ENCODE results near the gene RBBP9. TPM values are rescaled to one million over a fixed set of nuclear protein-coding genes. Genes with fewer than 3 reads are reported as not detected.

Gene RBBP9
- total and polyA plus RNA-seq, 8 donors, result 2.1 to 7.3 (median 5.7) TPM

DNA sequence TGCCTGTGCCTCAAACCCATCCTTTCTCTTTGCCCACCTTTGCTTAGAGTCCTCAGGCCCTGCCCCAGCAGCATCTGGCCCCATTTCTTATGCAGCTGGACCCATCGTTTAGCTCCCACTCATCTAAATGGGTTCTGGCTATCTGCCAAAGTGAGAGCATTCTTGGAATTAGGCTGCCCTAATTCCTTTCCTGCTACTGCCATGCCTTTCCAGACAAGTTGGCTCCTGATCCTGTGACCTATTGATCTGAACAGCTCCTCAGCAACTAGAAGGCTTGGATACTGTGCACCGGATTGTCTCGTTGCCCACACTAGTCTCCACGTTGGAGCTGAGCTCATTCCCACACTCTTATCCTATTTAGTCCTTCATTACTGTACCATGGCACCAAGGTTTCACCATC, 53.1 kb downstream of the RBBP9 start:
- DNase-seq, result no peak
- Histone ChIP-seq H3K36me3 (no peaks in the 10 kb centered on the region), H3K4me1 (no peaks in the 10 kb centered on the region), H3K9me3 (no peaks in the 10 kb centered on the region), H3K27me3 (no peaks in the 10 kb centered on the region), H3K27ac (no peak overlapping the region), H3K4me3 (no peak overlapping the region)
- WGBS, 2 donors, result 66 to 69% methylated on average over 4 of the region's 4 CpGs
- no peak for ATAC-seq
- FAIRE-seq, result no peak
- TF ChIP-seq CTCF (IDR thresholded peaks at IDR 0.05), result no peak
- intact Hi-C loops (cut with DNase I), result no loop called here

- Histone ChIP-seq H3K27me3 (no peaks in the 10 kb centered on the region), H3K4me3 (no peak overlapping the region), H3K27ac (no peak overlapping the region), H3K36me3 (no peaks in the 10 kb centered on the region), H3K9me3 (no peaks in the 10 kb centered on the region), H3K4me1 (no peaks in the 10 kb centered on the region)
- ATAC-seq, result no peak
- TF ChIP-seq CTCF (IDR thresholded peaks at IDR 0.05), result no peak
- intact Hi-C loops (cut with DNase I), result no loop called here
- DNase-seq, result no peak
- no peak for FAIRE-seq
- WGBS, 2 donors, result 8 to 45% methylated on average over 1 of the region's 1 CpG
Measured at GRCh38 chr20:18440403-18440802, 56.6 kb downstream of the RBBP9 start.

GRCh38 chr20:18436847-18437246, 60.2 kb downstream of the RBBP9 start:
- H3K4me3 ChIP-seq, result no peak overlapping the region
- intact Hi-C loops (cut with DNase I), result no loop called here
- H3K9me3 ChIP-seq, result no peaks in the 10 kb centered on the region
- no peak for TF ChIP-seq CTCF (IDR thresholded peaks at IDR 0.05)
- H3K4me1 ChIP-seq, result no peaks in the 10 kb centered on the region
- no peaks in the 10 kb centered on the region for H3K36me3 ChIP-seq
- DNase-seq (no peak), ATAC-seq (no peak), FAIRE-seq (no peak)
- no peaks in the 10 kb centered on the region for H3K27me3 ChIP-seq
- 80 to 81% methylated on average over 2 of the region's 2 CpGs for whole genome bisulfite sequencing, 2 donors
- H3K27ac ChIP-seq, result no peak overlapping the region

Small RNA genes lying within 50 kb of the gene (microRNA-seq; reads per million reads assigned to microRNA genes)
- gene MIR3192, result 0 to 0.77 reads per million in 2 donors

Other genes starting within 250 kb of the RBBP9 start
- gene ZNF133, start 208.7 kb downstream of the RBBP9 start, total RNA-seq, result 1 to 10 TPM; 6.0 to 8.9 (median 6.5) TPM
- 10 to 100 TPM; 21.6 to 29.2 TPM for gene ZNF133, start 208.7 kb downstream of the RBBP9 start, polyA plus RNA-seq
- 1 to 10 TPM in 2 of 6 donors, under 1 TPM in 4; 0.73 to 1.8 (median 0.95) TPM for gene DZANK1, start 30.2 kb downstream of the RBBP9 start, total RNA-seq
- 1 to 10 TPM; 2.4 to 3.6 TPM for gene DZANK1, start 30.2 kb downstream of the RBBP9 start, polyA plus RNA-seq
- gene POLR3F, start 29.8 kb downstream of the RBBP9 start, total RNA-seq, result 1 to 10 TPM; 3.3 to 4.8 (median 3.8) TPM
- gene POLR3F, start 29.8 kb downstream of the RBBP9 start, polyA plus RNA-seq, result 1 to 10 TPM; 4.4 to 8.6 TPM
- 10 to 100 TPM; 39.3 to 55.8 (median 47.7) TPM for gene SEC23B, start 10.7 kb upstream of the RBBP9 start, total RNA-seq
- gene SEC23B, start 10.7 kb upstream of the RBBP9 start, polyA plus RNA-seq, result 10 to 100 TPM; 10.1 to 23.9 TPM
- 10 to 100 TPM; 28.8 to 39.3 (median 33.3) TPM for gene SMIM26, start 70.2 kb upstream of the RBBP9 start, total RNA-seq
- 100 to 1,000 TPM in 1 of 2 donors, 10 to 100 TPM in 1; 88.0 to 109 TPM for gene SMIM26, start 70.2 kb upstream of the RBBP9 start, polyA plus RNA-seq
- gene DTD1, start 90.8 kb upstream of the RBBP9 start, total RNA-seq, result 10 to 100 TPM in 5 of 6 donors, 1 to 10 TPM in 1; 8.5 to 14.5 (median 12.1) TPM
- 10 to 100 TPM in 1 of 2 donors, 1 to 10 TPM in 1; 7.4 to 20.6 TPM for gene DTD1, start 90.8 kb upstream of the RBBP9 start, polyA plus RNA-seq